Activated CD8-positive, alpha-beta memory T cell treated with anti-CD3 and anti-CD28 coated beads, Interleukin-2, amount 50 U/mL, for 24 hours (primary cell): ENCODE measurements around the gene ZNF425.
"Not testable (repeated sequence)": the region's sequence is repeated elsewhere in the genome, so short reads cannot be mapped to it uniquely, and the experiment has no call there.

Experiments used
- DNase-seq: peaks from one replicate; pipeline ENCODE4 v3.0.0-alpha.2; 2020; ENCODE audit errors: extremely low read depth

The ZNF425 gene

DNA sequence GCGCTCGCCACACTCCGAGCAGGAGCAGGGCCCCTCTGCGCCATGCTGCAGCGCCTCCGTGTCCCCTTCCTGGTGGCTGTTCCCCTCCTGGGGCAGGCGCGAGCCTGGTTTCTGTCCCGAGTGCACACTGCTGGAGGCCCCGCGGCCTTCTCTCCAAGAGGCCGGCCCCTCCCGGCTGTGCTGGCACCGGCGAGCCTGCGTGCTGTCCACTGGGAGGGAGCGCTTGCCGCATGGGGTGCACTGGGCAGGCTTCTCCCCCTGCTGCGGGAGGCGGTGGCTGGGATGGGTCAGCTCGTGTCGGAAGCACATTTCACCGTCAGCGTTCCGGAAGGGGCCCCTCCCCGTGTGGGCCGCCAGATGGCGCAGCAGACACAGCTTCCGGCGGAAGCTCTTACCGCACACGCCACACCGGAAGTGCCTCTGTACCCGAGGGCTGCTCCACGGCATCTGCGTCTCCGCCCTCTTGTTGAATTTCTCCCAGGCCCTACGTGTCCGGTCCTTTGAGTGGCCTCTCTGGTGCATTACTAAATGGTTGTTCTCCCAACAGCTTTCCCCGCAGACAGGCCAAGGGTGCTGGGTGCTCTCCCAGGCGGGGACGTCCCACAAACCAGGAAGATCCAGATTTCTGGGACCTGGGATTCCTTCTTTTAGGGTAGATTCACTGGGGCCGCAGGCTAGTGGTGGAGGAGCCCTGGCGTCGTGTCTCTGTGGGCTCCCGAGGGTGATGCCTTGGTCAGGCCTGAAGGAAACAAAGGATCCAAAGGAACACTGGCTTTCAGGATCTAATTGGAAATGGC is 54.3 kb downstream of the ZNF425 start:
- DNase-seq: no peak

DNA sequence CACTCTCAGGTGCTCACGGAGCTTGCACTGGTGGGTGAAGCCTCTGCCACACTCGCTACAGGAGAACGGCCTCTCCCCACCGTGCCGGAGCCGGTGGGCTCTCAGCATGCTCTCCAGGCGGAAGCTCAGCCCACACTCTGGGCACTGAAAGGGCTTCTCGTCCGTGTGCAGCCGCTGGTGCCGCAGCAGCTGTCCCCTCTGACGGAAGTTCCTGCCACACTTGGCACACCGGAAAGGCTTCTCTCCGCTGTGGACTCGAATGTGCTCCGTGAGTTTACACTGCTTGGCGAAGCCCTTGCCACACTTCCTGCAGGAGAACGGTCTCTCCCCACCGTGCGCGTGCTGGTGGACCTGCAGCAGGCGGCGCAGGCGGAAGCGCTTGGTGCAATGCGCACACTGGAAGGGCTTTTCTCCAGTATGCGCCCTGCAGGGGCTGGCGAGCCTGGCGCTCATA is 54.9 kb downstream of the ZNF425 start:
- DNase-seq: no peak

DNA sequence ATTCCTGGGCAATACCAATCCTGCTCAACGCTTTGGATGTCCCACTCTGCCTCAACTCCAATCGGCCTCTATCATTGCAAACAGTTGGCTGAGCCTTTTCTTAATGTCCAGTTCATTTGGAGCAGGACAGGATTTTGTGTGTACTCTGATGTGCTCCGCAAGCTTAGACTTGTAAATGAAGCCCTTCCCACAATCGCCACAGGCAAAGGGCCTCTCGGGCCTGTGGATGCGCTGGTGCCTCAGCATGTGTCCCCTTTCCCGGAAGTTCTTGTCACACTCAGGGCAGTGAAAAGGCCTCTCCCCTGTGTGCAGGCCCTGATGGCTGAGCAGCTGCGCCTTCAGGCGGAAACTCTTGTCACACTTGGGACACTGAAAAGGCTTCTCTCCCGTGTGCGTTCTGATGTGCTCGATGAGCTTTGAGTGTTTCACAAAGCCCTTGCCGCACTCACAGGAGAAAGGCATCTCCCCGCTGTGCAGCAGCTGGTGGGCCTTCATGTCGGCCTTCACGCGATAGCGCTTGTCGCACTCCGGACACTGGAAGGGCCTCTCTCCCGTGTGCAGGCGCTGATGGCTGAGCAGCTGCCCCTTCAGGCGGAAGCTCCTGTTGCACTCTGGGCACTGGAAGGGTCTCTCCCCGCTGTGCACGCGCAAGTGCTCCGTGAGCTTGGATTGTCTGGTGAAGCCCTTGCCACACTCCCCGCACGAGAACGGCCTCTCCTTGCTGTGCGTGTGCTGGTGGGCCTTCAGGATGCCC is 55.6 kb downstream of the ZNF425 start:
- no peak for DNase-seq

DNA sequence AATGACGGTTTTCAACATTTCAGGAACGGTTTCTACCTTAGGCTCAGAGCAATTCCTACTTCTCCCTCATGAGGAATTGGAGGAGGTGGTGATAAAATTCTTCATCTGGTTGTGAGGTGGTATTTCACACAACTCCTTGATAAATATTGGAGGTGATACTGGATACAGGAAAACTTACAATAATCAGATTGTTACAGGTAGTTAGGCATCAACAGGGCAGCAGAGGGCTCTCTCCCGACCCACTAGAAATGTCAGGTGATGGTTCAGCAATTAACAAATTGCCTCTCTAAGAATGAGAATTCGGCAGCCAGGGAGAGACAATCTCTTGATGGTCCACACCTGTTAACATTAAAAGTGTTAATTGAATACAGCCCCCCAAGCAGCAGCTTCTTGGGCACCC is 58.3 kb downstream of the ZNF425 start:
- no peak for DNase-seq

DNA sequence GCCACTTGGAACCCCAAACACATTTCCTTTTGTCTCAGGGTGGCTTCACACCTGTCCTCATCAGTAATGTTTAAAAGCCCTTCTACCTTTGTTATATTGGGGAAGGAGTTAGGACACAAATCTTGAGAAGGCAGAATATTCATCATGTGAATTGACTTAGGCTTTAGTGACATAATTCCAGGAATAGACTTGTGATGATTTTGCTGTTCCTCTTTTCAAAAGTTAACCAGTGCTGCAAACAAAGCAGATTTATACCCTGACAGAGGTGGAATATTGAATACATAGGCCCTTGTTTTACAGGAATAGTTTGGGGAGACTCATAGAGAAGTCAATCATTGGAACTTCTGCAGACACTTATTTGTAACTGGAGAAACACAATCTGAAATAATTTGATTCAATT is 62.6 kb downstream of the ZNF425 start:
- DNase-seq: no peak

DNA sequence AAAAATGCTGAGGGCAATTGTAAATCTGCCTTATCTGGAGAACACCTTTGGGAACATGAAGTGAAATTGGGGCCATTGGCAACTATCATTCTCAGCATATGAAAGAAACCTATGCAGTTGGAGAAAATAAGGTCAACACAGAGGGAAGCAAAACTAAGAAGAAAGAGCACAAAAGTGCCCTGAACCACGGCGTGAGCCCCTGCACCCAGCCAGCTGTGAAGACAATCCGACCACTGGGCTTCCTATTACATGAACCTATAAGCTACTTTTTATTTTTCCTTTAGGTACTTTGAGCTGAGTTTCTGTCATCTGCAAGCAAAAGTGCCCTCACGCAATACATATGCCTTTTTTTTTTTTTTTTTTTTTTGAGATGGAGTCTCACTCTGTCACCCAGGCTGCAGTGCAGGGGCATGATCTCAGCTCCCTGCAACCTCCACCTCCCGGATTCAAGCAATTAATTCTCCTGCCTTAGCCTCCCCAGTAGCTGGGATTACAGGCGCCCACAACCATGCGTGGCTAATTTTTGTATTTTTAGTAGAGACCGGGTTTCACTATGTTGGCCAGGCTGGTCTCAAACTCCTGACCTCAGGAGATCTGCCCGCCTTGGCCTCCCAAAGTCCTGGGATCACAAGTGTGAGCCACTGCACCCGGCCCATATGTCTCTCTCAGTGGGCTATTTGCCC is 63.8 kb downstream of the ZNF425 start:
- not testable (repeated sequence) for DNase-seq

DNA sequence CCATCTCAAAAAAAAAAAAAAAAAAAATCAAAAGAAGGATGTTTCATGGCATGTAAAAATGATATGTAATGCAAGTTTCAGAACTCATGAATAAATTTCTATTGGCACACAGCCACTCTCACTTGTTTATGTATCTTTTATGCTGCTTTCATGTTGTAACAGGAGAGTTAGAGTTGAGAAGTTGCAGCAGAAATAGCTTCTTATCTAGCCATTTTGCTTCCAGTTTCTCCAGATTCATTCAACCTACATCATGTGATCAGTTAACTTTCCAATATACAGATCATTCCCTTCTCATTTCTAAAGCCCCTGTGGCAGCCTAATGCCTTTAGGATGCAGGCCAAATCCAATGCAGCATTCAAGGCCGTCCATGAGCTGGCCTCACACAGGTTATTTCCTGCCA is 66.0 kb downstream of the ZNF425 start:
- DNase-seq: no peak

DNA sequence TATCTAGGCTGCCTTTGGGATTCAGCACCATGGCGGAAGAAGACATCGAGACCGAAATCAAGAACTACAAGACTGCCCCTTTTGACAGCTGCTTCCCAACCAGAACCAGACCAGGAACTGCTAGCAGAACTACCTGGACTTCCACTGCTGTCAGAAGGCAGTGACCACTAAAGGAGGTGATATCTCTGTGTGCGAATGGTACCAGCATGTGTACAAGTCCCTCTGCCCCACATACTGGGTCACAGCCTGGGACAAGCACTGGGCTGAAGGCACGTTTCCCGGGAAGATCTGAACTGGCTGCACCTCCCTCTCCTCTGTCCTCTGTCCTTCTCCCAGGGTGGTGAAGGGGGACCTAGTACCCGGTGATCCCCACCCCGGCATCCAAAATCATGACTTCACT is 72.2 kb downstream of the ZNF425 start:
- no peak for DNase-seq

DNA sequence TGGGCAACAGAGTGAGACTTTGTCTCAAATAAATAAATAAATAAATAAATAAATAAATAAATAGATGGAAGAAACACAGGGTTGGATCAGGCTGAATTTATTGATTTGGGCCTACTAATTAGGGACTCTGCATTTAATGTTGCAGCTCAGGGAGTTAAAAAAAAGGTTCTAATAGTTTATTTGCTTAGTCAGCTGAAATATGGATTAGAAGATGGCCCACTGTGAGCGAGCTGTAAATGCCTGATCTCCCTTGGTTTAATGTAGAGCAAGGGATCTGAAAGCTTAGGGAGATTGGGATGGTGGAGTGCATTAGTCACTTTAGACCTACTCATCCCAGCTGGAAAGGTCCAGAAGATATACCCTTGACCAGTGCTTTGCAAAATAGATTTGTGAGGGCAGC is 72.7 kb downstream of the ZNF425 start:
- DNase-seq: no peak
